Activated naive CD4-positive, alpha-beta T cell treated with anti-CD3 and anti-CD28 coated beads, Interleukin-2, amount 10 ng/mL, durations not matched to agents 7 days and 5 days (primary cell): ENCODE data around the gene UBR1.
"Not testable (repeated sequence)": the region's sequence is repeated elsewhere in the genome, so short reads cannot be mapped to it uniquely, and the experiment has no call there.

ENCODE experiments used
- CTCF ChIA-PET: fragments of 350-600 bp; sonication (Branson Sonifier 250); formaldehyde crosslinking; loops from one replicate; lab custom pipeline; 2021; ENCODE audit warnings: antibody characterized with exemption; lab: Charles Lee
- DNase-seq: peaks from one replicate; pipeline ENCODE4 v3.0.0-alpha.2; 2020
- H3K27ac Mint-ChIP-seq: one replicate; pipeline ENCODE4 v1.8.0; 2021; ENCODE audit warnings: mild to moderate bottlenecking, moderate library complexity, mixed read lengths
- H3K27me3 Mint-ChIP-seq: one replicate; pipeline ENCODE4 v1.8.0; 2021; ENCODE audit warnings: mild to moderate bottlenecking, mixed read lengths
- H3K36me3 Mint-ChIP-seq: one replicate; pipeline ENCODE4 v1.8.0; 2021; ENCODE audit warnings: mixed read lengths
- H3K4me1 Mint-ChIP-seq: one replicate; pipeline ENCODE4 v1.8.0; 2021; ENCODE audit warnings: mixed read lengths
- H3K4me3 Mint-ChIP-seq: one replicate; pipeline ENCODE4 v1.8.0; 2021; ENCODE audit warnings: mild to moderate bottlenecking, moderate library complexity, mixed read lengths
- H3K9me3 Mint-ChIP-seq: one replicate; pipeline ENCODE4 v1.8.0; 2021; ENCODE audit warnings: mixed read lengths

UBR1 gene

DNA sequence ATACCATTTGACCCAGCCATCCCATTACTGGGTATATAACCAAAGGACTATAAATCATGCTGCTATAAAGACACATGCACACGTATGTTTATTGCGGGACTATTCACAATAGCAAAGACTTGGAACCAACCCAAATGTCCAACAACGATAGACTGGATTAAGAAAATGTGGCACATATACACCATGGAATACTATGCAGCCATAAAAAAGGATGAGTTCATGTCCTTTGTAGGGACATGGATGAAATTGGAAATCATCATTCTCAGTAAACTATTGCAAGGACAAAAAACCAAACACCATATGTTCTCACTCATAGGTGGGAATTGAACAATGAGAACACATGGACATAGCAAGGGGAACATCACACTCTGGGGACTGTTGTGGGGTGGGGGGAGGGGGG lies 156.9 kb downstream of the UBR1 start:
- H3K27me3 Mint-ChIP-seq, DNase-seq, H3K4me1 Mint-ChIP-seq, H3K4me3 Mint-ChIP-seq, H3K9me3 Mint-ChIP-seq, H3K27ac Mint-ChIP-seq, CTCF ChIA-PET: not testable (repeated sequence)
- peaks cover 55% of the 10 kb centered on the region for H3K36me3 Mint-ChIP-seq

DNA sequence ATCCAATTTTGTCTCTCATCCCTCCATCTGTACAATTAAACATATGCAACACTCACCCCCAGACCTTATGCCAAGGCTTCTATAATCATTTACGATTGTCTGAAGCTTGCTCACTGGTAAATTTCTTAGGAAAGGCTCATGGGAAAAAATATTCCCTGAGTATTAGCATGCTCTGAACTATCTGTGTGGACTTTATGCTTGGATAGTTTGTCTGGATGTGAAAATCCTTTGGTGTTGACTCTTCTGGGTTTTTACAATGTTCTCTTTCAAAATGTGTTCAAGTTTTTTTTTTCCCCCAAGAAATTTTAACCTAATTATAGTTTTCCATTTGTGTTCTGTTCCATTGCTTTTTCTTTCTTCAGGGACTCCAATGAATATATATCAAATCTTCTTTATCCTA lies 165.3 kb downstream of the UBR1 start:
- no peak overlapping the region for H3K4me3 Mint-ChIP-seq
- H3K27me3 Mint-ChIP-seq, result no peaks in the 10 kb centered on the region
- no peak for DNase-seq
- no peak overlapping the region for H3K27ac Mint-ChIP-seq
- CTCF ChIA-PET, result interaction anchor here (0.6 kb wide), 1 partner anchor 229 kb away, joined by 4 read pairs; no protein-coding TSS in a partner anchor
- H3K9me3 Mint-ChIP-seq, result no peaks in the 10 kb centered on the region
- H3K4me1 Mint-ChIP-seq, result no peaks in the 10 kb centered on the region
- H3K36me3 Mint-ChIP-seq, result peaks cover 22% of the 10 kb centered on the region

DNA sequence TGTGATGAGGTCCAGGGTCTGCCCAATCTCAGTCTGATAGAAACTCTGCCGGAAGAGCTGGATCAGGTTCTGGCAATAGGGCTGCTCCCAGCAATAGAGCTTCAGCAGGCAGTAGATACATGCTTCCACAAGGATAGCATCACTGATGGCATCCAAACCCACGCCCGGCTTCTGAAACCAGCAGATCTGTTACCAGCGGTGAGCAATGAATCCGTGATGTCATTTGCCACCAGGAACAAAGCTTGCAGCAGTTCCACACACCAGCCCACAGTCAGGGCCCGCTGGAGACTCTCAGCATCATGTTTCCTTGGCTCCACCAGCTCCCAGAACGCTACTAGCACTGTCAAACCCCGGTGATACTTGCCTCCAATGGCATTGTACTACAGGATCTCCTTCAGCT lies 166.0 kb downstream of the UBR1 start:
- no peaks in the 10 kb centered on the region for H3K9me3 Mint-ChIP-seq
- H3K27me3 Mint-ChIP-seq, result no peaks in the 10 kb centered on the region
- peaks cover 16% of the 10 kb centered on the region for H3K36me3 Mint-ChIP-seq
- CTCF ChIA-PET, result interaction anchor here (0.6 kb wide), 1 partner anchor 230 kb away, joined by 4 read pairs; no protein-coding TSS in a partner anchor
- no peaks in the 10 kb centered on the region for H3K4me1 Mint-ChIP-seq
- DNase-seq, result no peak
- no peak overlapping the region for H3K27ac Mint-ChIP-seq
- no peak overlapping the region for H3K4me3 Mint-ChIP-seq

DNA sequence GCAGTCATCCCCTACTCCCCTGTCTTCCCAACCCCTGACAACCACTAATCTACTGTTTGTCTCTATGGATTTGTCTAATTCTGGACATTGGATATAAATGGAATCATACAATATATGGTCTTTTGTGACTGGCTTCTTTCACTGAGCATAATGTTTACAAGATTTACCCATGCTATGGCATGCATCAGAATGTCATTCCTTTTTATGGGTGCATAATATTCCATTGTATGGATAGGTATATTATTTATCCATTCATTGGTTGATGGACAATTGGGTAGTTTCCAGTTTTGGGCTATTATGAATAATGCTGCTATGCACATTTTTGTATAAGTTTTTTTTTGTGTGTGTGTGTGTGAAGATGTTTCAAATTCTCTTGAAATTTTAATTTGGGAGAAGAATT lies 168.7 kb downstream of the UBR1 start:
- H3K36me3 Mint-ChIP-seq, result peaks cover 2% of the 10 kb centered on the region
- H3K4me1 Mint-ChIP-seq, result no peaks in the 10 kb centered on the region
- H3K9me3 Mint-ChIP-seq, result no peaks in the 10 kb centered on the region
- H3K27me3 Mint-ChIP-seq, result no peaks in the 10 kb centered on the region
- no peak overlapping the region for H3K27ac Mint-ChIP-seq
- DNase-seq, result no peak
- CTCF ChIA-PET, result no interaction called here
- no peak overlapping the region for H3K4me3 Mint-ChIP-seq

DNA sequence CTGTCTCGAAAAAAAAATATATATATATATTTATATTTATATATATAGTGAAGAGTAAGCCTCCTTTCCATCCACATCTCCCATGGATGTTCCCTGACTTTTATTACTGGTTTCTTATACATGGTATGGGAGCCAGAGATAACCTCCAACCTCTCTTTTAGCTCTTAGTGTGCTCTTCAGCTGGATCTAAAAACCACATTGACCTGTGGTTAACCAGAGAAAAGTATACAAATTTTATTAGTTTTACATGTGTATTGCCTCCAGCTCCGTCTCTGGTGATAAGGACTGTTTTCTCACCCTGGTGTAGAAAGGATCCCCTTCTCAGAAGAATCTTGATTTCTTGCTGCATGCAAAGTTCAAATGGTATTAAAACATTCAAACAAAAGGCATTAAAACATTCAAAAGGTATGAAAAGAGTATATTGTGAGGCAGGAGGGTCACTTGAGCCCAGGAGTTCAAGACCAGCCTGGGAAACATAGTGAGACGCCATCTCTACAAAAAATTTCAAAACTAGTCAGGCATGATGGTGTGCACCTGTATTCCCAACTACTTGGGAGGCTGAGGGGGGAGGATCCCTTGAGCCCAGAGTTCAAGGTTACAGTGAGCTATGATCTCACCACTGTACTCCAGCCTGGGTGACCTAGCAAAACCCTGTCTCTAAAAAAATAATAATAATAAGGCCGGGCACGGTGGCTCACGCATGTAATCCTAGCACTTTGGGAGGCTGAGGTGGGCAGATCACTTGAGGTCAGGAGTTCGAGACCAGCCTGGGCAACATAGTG lies 171.8 kb downstream of the UBR1 start:
- CTCF ChIA-PET, result interaction anchor here (0.7 kb wide), 1 partner anchor 316 kb away, joined by 3 read pairs; no protein-coding TSS in a partner anchor
- no peak for DNase-seq
- H3K27ac Mint-ChIP-seq, result no peak overlapping the region
- no peaks in the 10 kb centered on the region for H3K4me1 Mint-ChIP-seq
- H3K4me3 Mint-ChIP-seq, result no peak overlapping the region
- no peaks in the 10 kb centered on the region for H3K27me3 Mint-ChIP-seq
- no peaks in the 10 kb centered on the region for H3K9me3 Mint-ChIP-seq
- no peaks in the 10 kb centered on the region for H3K36me3 Mint-ChIP-seq

DNA sequence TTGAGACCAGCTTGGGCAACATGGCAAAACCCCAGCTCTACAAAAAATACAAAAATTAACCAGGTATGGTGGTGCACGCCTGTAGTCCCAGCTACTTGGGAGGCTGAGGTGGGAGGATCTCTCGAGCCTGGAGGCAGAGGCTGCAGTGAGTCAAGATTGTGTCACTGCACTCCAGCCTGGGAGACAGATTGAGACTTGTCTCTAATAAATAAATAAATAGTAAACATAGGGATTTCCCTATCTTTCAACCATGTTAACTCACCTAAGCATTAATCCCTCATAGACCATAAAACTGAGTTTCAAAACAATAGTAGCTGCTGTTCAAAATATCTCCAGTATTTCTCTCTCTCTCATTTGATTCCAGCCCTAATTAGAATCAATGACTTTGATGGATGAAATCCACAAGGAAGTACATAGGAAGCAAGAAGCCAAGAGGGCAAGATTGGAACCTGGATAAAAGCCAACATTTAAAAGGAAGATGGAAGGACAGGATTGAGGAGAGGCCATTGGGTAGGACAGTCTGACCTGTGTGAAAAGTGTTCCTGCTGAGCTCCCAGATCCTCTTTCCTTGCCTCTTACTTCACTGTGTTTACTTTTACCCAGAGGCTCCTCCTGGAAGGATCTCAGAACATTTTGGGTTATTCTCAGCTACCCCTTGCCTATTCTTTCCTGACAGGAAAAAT lies 172.9 kb downstream of the UBR1 start:
- Mint-ChIP-seq H3K9me3 (no peaks in the 10 kb centered on the region), H3K27ac (no peak overlapping the region), H3K36me3 (no peaks in the 10 kb centered on the region), H3K27me3 (no peaks in the 10 kb centered on the region), H3K4me1 (no peaks in the 10 kb centered on the region), H3K4me3 (no peak overlapping the region)
- DNase-seq, result no peak
- CTCF ChIA-PET, result no interaction called here

DNA sequence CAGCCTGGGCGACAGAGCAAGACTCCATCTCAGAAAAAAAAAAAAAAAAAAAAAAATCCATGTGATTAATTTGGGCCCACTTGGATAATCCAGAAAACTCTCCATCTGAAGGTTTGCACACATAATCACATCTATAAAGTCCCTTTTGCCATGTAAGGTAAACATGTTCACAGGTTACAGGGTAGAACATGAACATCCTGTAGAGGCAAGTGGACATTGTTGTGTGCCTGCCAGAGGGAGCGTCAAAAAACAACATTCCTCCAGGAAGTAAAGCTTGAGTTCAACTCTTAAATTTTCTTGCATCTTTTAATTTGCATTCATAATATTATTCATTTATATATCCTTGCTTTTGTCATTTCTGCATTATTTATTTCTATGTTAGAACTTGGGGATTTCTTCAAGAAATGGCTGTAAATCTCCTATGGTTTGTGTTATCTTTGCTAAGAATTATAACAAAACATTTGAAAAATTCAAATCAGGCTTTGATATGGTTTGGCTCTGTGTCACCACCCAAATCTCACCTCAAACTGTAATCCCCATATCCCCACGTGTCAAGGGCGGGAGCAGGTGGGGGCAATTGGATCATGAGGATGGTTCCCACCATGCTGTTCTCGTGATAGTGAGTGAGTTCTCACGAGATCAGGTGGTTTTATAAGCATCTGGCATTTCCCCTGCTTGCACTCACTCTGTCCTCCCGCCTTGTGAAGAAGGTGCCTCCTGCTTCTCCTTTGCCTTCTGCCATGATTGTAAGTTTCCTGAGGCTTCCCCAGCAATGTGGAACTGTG lies 173.9 kb downstream of the UBR1 start:
- Mint-ChIP-seq H3K9me3 (no peaks in the 10 kb centered on the region), H3K27me3 (no peaks in the 10 kb centered on the region), H3K27ac (no peak overlapping the region), H3K4me1 (no peaks in the 10 kb centered on the region), H3K4me3 (no peak overlapping the region), H3K36me3 (no peaks in the 10 kb centered on the region)
- no peak for DNase-seq
- CTCF ChIA-PET, result no interaction called here

DNA sequence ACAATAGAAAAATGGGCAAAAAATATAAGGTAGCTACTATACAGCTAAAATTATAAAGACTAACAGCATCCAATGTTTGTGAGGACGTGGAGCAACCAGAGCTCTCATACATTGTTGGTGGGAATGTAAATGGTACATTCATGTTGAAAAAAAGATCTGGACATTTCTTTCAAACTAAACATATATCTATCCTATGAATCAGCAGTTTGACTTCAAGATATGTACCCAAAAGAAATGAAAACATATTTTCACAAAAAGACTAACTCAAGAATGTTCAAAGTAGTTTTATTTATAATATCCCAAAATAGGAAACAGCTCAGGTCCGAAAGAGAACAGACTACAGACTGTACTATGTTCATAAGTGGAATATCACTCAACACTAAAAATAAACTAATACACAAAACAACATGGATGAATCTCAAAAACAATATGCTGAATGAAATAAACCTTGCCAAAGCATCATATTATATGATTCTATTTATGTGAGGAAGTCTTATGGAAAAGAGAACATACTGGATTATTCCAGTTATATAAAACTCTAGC lies 176.5 kb downstream of the UBR1 start:
- no peak for DNase-seq
- H3K4me1 Mint-ChIP-seq, result no peaks in the 10 kb centered on the region
- CTCF ChIA-PET, result interaction anchor here (0.7 kb wide), 1 partner anchor 212 kb away, joined by 3 read pairs; no protein-coding TSS in a partner anchor
- no peaks in the 10 kb centered on the region for H3K9me3 Mint-ChIP-seq
- H3K36me3 Mint-ChIP-seq, result no peaks in the 10 kb centered on the region
- H3K27ac Mint-ChIP-seq, result no peak overlapping the region
- H3K4me3 Mint-ChIP-seq, result no peak overlapping the region
- no peaks in the 10 kb centered on the region for H3K27me3 Mint-ChIP-seq

DNA sequence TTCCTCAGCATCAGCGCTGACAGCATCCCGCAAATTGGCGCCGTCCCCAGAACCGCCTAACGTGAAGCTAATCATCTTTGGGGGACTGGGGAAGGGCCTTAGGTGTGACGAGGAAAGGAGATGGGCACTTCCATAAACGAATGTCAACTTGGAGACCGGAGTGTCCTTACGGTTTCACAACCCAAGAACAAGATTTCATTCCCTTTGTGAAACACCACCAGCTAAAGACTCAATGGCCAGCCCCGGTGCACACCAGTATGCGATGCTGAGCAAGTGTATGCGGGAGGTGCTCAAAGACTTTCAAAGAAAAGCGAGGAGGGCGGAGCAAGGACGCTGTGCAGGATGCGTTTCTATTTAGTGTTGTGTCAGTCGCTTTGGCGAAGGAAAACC lies 184.5 kb downstream of the UBR1 start:
- H3K36me3 Mint-ChIP-seq, result peaks cover 1% of the 10 kb centered on the region
- peak; percentile 67 for DNase-seq
- H3K9me3 Mint-ChIP-seq, result no peaks in the 10 kb centered on the region
- CTCF ChIA-PET, result interaction anchor here (0.6 to 1.0 kb wide), 2 partner anchors 218 to 597 kb away, joined by 3 read pairs; no protein-coding TSS in a partner anchor
- peak overlapping the region; percentile 84 for H3K27ac Mint-ChIP-seq
- H3K4me1 Mint-ChIP-seq, result peaks cover 26% of the 10 kb centered on the region
- peak overlapping the region; percentile 95 for H3K4me3 Mint-ChIP-seq
- H3K27me3 Mint-ChIP-seq, result no peaks in the 10 kb centered on the region

DNA sequence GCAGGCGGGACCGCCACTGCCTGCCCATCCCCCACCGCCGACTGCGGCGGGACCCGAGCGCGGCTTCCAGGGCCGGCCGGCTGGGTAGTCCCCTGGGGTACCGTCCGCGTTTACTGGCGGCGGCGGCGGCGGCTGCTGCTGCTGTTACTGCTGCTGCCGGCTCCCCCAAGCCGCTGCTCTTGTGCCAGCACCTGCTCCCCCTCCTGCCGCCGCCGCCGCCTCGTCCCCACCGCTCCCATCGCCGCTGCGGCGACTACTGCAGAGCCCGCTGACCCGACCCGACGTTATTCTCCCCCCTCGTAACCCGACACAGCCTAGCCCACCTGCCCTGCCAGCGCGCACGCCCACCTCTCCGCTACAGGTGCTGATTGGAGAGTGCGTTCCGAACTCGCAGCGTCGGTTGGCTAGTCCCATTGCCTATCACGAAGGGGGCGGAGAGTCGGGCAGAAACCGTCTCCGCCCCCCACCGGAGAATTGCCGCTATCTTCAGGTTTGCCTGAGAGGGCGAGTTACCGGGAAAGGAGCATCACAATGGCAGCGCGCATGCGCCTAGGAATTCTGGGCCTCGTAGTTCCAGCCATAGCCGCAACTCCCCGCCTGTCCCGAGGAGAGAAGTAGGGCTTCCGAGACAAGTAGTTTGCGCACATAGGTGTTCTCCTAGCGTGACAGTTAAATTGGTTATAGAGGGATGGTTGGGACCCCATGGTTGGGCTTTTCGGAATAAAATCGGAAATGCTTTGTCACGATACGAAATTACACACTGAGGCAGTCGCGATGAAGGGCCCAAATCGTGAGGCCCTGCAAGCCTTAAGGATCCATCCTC lies 185.1 kb downstream of the UBR1 start, which contains the start of gene TTBK2:
TTBK2 (minus strand) TSS at position 260 of the 823 bp plus-strand sequence. CDS start 42,161 bp downstream, outside the sequence.
- peak within 1 kb of the TSS; percentile 95 for H3K4me3 Mint-ChIP-seq
- CTCF ChIA-PET, result interaction anchor here (0.6 kb wide), 1 partner anchor 597 kb away, joined by 3 read pairs; no protein-coding TSS in a partner anchor

DNA sequence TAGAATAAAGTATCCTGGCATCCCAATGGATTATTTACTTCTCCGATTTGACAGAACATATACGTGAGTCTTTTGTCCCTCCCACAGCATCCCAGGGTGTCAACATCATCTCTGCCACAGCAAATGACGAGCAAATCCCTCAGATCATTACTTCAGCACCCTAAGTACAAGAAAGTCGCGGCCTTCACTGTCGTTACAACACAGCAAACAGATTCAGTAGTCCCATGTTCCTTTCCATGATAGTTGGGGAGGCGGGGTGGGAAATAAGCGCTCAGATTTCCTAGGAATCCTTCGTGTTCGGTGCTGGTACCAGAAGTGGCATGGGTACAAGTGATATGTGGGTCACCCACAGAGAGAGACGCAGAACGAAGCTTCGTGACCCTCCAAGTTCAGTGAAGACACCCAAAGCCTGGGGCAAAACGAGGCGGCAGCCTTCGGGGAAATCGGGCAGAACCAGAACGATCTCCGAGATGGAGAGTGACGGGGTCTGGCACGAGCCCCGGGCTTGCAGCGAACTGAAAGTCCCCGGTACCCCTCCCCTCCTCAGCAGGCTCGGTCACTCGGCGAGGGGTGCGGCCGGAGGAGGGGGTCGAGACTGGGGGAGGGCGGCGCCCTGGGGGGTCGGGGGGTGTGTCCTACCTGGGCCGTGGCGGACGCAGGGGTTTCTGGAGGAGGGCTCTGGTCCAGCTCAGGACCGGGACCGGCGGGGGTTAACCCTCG lies 185.9 kb downstream of the UBR1 start:
- H3K4me3 Mint-ChIP-seq, result peak overlapping the region; percentile 95
- no peaks in the 10 kb centered on the region for H3K27me3 Mint-ChIP-seq
- peak overlapping the region; percentile 87 for H3K27ac Mint-ChIP-seq
- peaks cover 31% of the 10 kb centered on the region for H3K4me1 Mint-ChIP-seq
- peak; percentile 69 for DNase-seq
- CTCF ChIA-PET, result no interaction called here
- H3K9me3 Mint-ChIP-seq, result no peaks in the 10 kb centered on the region
- H3K36me3 Mint-ChIP-seq, result peaks cover 3% of the 10 kb centered on the region

More for the DNA sequence above, 185.1 kb downstream of the UBR1 start, which contains the start of gene TTBK2:
- Mint-ChIP-seq H3K27ac (peak within 1 kb of the TSS; percentile 87), H3K27me3 (no peaks in the 10 kb centered on the region), H3K4me1 (peaks cover 26% of the 10 kb centered on the region), H3K9me3 (no peaks in the 10 kb centered on the region), H3K36me3 (peaks cover 3% of the 10 kb centered on the region)
- DNase-seq, result peak; percentile 98

DNA sequence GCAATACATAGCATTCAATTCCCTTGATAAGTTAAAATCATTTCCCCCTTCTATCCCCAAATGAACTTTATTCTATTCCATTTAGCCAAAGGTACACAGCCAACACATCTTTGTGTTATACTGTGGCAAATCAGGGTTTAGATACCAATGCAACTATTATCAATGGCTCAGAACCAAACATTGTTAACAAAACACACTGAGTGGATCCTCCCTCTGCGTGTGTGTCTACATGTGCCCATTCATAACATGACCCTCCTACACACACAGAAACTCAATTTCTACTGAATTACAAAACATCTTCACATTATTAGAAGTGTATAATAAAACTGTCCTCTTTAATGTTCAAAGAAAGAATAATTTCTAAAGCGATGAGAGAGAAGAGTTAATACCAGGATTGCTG lies 186.5 kb downstream of the UBR1 start:
- Mint-ChIP-seq H3K9me3 (no peaks in the 10 kb centered on the region), H3K4me1 (peaks cover 34% of the 10 kb centered on the region), H3K27ac (no peak overlapping the region), H3K27me3 (no peaks in the 10 kb centered on the region), H3K36me3 (peaks cover 3% of the 10 kb centered on the region), H3K4me3 (peak overlapping the region; percentile 95)
- CTCF ChIA-PET, result interaction anchor here (0.9 kb wide), 1 partner anchor 213 kb away, joined by 3 read pairs; no protein-coding TSS in a partner anchor
- no peak for DNase-seq
